ENCODE results near the gene ZNF782. TPM values are rescaled to one million over a fixed set of nuclear protein-coding genes. Genes with fewer than 3 reads are reported as not detected.
"Not testable (repeated sequence)": the region's sequence is repeated elsewhere in the genome, so short reads cannot be mapped to it uniquely, and the experiment has no call there.

The ZNF782 gene
- total RNA-seq, 1 experiment from 2014 or later, result 8.1 TPM

DNA sequence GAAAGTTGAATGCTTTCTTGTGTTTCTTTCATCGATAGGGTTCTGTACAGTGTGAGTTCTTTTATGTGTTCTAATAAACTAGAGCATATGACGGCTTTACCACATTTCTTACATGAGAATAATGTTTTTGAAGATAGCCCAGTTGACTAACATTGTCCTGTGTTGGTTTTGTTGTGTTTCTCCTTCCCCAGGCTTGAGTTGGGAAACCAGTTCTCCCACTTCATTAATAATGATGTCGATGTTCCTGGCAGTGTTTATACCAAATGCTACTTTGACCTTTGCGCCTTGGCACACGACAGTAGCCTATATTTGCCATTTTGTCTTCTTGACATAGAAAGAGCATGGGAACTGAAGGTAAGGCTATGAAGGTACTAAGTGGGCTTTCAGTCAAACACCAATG is 14.4 kb upstream of the ZNF782 start:
- ChIA-PET POLR2A (no interaction called here), CTCF (no interaction called here)
- Mint-ChIP-seq H3K4me1 (ENCODE audit: low read depth, unreplicated experiment) (peaks cover 11% of the 10 kb centered on the region), H3K9me3 (ENCODE audit: unreplicated experiment) (peaks cover 21% of the 10 kb centered on the region), H3K27me3 (ENCODE audit: insufficient read depth, unreplicated experiment) (no peaks in the 10 kb centered on the region), H3K27ac (ENCODE audit: unreplicated experiment) (no peak overlapping the region), H3K4me3 (ENCODE audit: unreplicated experiment) (no peak overlapping the region), H3K36me3 (ENCODE audit: insufficient read depth, unreplicated experiment) (peaks cover 12% of the 10 kb centered on the region)
- TF ChIP-seq, protein P1, sequence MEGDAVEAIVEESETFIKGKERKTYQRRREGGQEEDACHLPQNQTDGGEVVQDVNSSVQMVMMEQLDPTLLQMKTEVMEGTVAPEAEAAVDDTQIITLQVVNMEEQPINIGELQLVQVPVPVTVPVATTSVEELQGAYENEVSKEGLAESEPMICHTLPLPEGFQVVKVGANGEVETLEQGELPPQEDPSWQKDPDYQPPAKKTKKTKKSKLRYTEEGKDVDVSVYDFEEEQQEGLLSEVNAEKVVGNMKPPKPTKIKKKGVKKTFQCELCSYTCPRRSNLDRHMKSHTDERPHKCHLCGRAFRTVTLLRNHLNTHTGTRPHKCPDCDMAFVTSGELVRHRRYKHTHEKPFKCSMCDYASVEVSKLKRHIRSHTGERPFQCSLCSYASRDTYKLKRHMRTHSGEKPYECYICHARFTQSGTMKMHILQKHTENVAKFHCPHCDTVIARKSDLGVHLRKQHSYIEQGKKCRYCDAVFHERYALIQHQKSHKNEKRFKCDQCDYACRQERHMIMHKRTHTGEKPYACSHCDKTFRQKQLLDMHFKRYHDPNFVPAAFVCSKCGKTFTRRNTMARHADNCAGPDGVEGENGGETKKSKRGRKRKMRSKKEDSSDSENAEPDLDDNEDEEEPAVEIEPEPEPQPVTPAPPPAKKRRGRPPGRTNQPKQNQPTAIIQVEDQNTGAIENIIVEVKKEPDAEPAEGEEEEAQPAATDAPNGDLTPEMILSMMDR (IDR thresholded peaks at IDR 0.05; ENCODE audit: insufficient read depth in 1 of 2, low read depth in 1 of 2, low read length in 1 of 2, severe bottlenecking in 1 of 2, unreplicated experiment in 1 of 2), result no peak
- peak in 1 of 2 experiments; percentile 30 for DNase-seq
- H3K4me3 ChIP-seq (ENCODE audit: low read depth, low read length), result no peak overlapping the region
- H3K27me3 ChIP-seq (replicated peaks; ENCODE audit: control insufficient read depth, insufficient read depth, low read length), result no peaks in the 10 kb centered on the region
- peaks cover 3% of the 10 kb centered on the region; the same call in 1 of the 2 replicates for H3K9me3 ChIP-seq
- H3K4me1 ChIP-seq, result peaks cover 19% of the 10 kb centered on the region
- no TSS peak for BruUV-seq (replicated peaks)
- intact Hi-C loops (cut with micrococcal nuclease; ENCODE audit: unreplicated experiment), result no loop called here
- no peaks in the 10 kb centered on the region for H3K36me3 ChIP-seq (ENCODE audit: control insufficient read depth, insufficient read depth, low read length)

DNA sequence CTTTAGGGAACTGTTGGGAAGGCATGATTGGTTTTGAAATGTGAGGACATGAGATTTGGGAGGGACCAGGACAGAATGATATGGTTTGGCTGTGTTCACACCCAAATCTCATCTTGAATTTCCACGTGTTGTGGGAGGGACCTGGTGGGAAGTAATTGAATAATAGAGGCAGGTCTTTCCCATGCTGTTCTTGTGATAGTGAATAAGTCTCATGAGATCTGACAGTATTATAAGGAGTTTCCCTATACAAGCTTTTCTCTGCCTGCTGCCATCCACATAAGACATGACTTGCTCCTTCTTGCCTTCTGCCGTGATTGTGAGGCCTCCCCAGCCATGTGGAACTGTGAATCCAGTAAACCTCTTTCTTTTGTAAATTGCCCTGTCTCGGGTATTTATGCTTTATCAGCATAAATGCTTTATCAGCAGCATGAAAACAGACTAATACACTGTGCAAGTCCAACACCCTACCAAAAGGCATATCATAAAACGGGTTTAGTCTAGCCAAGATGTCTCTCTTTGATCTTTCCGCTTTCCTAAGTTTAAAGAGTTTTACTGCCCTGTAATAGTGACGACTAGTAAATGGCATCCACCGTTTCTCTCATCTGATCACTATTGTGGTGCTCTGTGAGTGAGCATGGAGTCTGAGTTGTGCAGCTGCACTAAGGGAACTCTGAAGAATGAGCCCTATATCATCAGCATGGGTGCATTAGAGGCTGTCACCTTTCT is 12.9 kb upstream of the ZNF782 start:
- TF ChIP-seq, protein P1 (IDR thresholded peaks at IDR 0.05; ENCODE audit: insufficient read depth in 1 of 2, low read depth in 1 of 2, low read length in 1 of 2, severe bottlenecking in 1 of 2, unreplicated experiment in 1 of 2), result no peak
- Mint-ChIP-seq H3K4me3 (ENCODE audit: unreplicated experiment) (peak overlapping the region; percentile 29), H3K27ac (ENCODE audit: unreplicated experiment) (peak overlapping the region; percentile 51), H3K27me3 (ENCODE audit: insufficient read depth, unreplicated experiment) (no peaks in the 10 kb centered on the region), H3K36me3 (ENCODE audit: insufficient read depth, unreplicated experiment) (peaks cover 12% of the 10 kb centered on the region), H3K9me3 (ENCODE audit: unreplicated experiment) (peaks cover 21% of the 10 kb centered on the region), H3K4me1 (ENCODE audit: low read depth, unreplicated experiment) (peaks cover 11% of the 10 kb centered on the region)
- Histone ChIP-seq H3K4me3 (ENCODE audit: low read depth, low read length) (no peak overlapping the region), H3K9me3 (peaks cover 3% of the 10 kb centered on the region; the same call in 1 of the 2 replicates), H3K36me3 (ENCODE audit: control insufficient read depth, insufficient read depth, low read length) (no peaks in the 10 kb centered on the region), H3K4me1 (peaks cover 19% of the 10 kb centered on the region), H3K27me3 (replicated peaks; ENCODE audit: control insufficient read depth, insufficient read depth, low read length) (no peaks in the 10 kb centered on the region)
- intact Hi-C loops (cut with micrococcal nuclease; ENCODE audit: unreplicated experiment), result no loop called here
- BruUV-seq (replicated peaks), result no TSS peak
- ChIA-PET CTCF (no interaction called here), POLR2A (no interaction called here)
- no peak for DNase-seq

DNA sequence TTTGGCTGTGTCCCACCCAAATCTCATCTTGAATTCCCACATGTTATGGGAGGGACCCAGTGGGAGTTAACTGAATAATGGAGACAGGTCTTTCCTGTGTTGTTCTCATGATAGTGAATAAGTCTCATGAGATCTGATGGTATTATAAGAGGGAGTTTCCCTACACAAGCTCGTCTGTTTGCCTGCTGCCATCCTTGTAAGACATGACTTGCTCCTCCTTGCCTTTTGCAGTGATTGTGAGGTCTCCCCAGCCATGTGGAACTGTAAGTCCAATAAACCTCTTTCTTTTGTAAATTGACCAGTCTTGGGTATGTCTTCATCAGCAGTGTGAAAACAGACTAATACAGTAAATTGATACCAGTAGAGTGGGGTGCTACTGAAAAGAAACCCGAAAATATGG is 10.9 kb upstream of the ZNF782 start:
- peaks cover 21% of the 10 kb centered on the region for H3K9me3 Mint-ChIP-seq (ENCODE audit: unreplicated experiment)
- H3K4me3 ChIP-seq (ENCODE audit: low read depth, low read length); H3K27me3 Mint-ChIP-seq (ENCODE audit: insufficient read depth, unreplicated experiment); H3K27ac Mint-ChIP-seq (ENCODE audit: unreplicated experiment); DNase-seq; H3K27me3 ChIP-seq (replicated peaks; ENCODE audit: control insufficient read depth, insufficient read depth, low read length); H3K36me3 ChIP-seq (ENCODE audit: control insufficient read depth, insufficient read depth, low read length); CTCF ChIA-PET; intact Hi-C loops (cut with micrococcal nuclease; ENCODE audit: unreplicated experiment); BruUV-seq (replicated peaks); H3K9me3 ChIP-seq; H3K4me3 Mint-ChIP-seq (ENCODE audit: unreplicated experiment): not testable (repeated sequence)
- peaks cover 19% of the 10 kb centered on the region for H3K4me1 ChIP-seq
- peaks cover 11% of the 10 kb centered on the region for H3K4me1 Mint-ChIP-seq (ENCODE audit: low read depth, unreplicated experiment)
- H3K36me3 Mint-ChIP-seq (ENCODE audit: insufficient read depth, unreplicated experiment), result peaks cover 12% of the 10 kb centered on the region
- POLR2A ChIA-PET, result interaction anchor here (0.6 kb wide), 1 partner anchor 454 kb away, joined by 7 read pairs; no protein-coding TSS in a partner anchor

All from Caco-2 (cell line).